CD4-positive, alpha-beta memory T cell (primary cell): Measurements from ENCODE around the gene CACNA1G. TPM values are rescaled to one million over a fixed set of nuclear protein-coding genes. Genes with fewer than 3 reads are reported as not detected.

Experiments used
- CTCF ChIA-PET: fragments of 350-600 bp; sonication (Branson Sonifier 250); formaldehyde crosslinking; loops from one replicate; lab custom pipeline; 2021; ENCODE audit warnings: inconsistent platforms; ENCODE audit not compliant: partially characterized antibody; lab: Charles Lee
- POLR2A ChIA-PET: fragments of 350-600 bp; sonication (Branson Sonifier 250); formaldehyde crosslinking; loops from one replicate; lab custom pipeline; 2021; ENCODE audit not compliant: partially characterized antibody; lab: Charles Lee
- DNase-seq, 5 donors: peaks; one replicate each; pipeline versions ENCODE4 v3.0.0 to v3.0.0-alpha.2; 2020 to 2022; ENCODE audit warnings: mixed read lengths in 1 of 5
- H3K27ac ChIP-seq: one replicate; pipeline ENCODE4 v1.7.0; 2013; ENCODE audit warnings: low read depth, low read length
- H3K27me3 ChIP-seq: 2 replicates; pipeline ENCODE4 v1.7.0; 2013; ENCODE audit warnings: mild to moderate bottlenecking, low read length, moderate library complexity; ENCODE audit not compliant: insufficient read depth
- H3K36me3 ChIP-seq: 2 replicates; pipeline ENCODE4 v1.7.0; 2013; ENCODE audit warnings: mild to moderate bottlenecking, low read length, moderate library complexity; ENCODE audit not compliant: insufficient read depth
- H3K4me1 ChIP-seq: 2 replicates; pipeline ENCODE4 v1.7.0; 2013; ENCODE audit warnings: mild to moderate bottlenecking, low read length, moderate library complexity; ENCODE audit not compliant: insufficient read depth
- H3K4me3 ChIP-seq, 2 donors: one replicate each; pipeline ENCODE4 v1.7.0; 2013; ENCODE audit warnings: low read length in 2 of 2, mild to moderate bottlenecking in 1 of 2
- H3K9me3 ChIP-seq, 2 donors: one replicate each; pipeline ENCODE4 v1.7.0; 2013; ENCODE audit warnings: low read length in 2 of 2, control low read depth in 1 of 2; ENCODE audit not compliant: control insufficient read depth in 1 of 2
- H3K27ac Mint-ChIP-seq, 7 donors: one replicate each; pipeline ENCODE4 v1.8.0; 2020 to 2021; ENCODE audit warnings: mixed read lengths in 7 of 7, mild to moderate bottlenecking in 6 of 7, inconsistent platforms in 3 of 7, moderate library complexity in 3 of 7
- H3K27me3 Mint-ChIP-seq, 2 donors: one replicate each; pipeline ENCODE4 v1.8.0; 2020 to 2021; ENCODE audit warnings: mixed read lengths in 2 of 2
- H3K36me3 Mint-ChIP-seq, 2 donors: one replicate each; pipeline ENCODE4 v1.8.0; 2020 to 2021; ENCODE audit warnings: mixed read lengths in 2 of 2, inconsistent platforms in 1 of 2, mild to moderate bottlenecking in 1 of 2
- H3K4me1 Mint-ChIP-seq, 4 donors: one replicate each; pipeline ENCODE4 v1.8.0; 2020 to 2021; ENCODE audit warnings: mixed read lengths in 4 of 4, mild to moderate bottlenecking in 1 of 4
- H3K4me3 Mint-ChIP-seq, 8 donors: one replicate each; pipeline ENCODE4 v1.8.0; 2020 to 2021; ENCODE audit warnings: mixed read lengths in 8 of 8, mild to moderate bottlenecking in 7 of 8, moderate library complexity in 6 of 8, inconsistent platforms in 3 of 8
- H3K9me3 Mint-ChIP-seq, 8 donors: one replicate each; pipeline ENCODE4 v1.8.0; 2020 to 2021; ENCODE audit warnings: mixed read lengths in 8 of 8, mild to moderate bottlenecking in 5 of 8, inconsistent platforms in 3 of 8, moderate library complexity in 1 of 8
- intact Hi-C: fragments of 100-400 bp; cut with micrococcal nuclease; formaldehyde crosslinking; loops from one replicate; pipeline ENCODE4 v1.15.1; 2023
- polyA plus RNA-seq, 2 donors: library from polyadenylated mRNA; unstranded; fragments of 300-500 nt; fragmentation: Illumina TruSeq; gene quantifications; one replicate each; pipeline ENCODE4 v1.2.3, GENCODE V29; 2021
- total RNA-seq, 2 experiments: library from RNA; stranded (reverse); gene quantifications; one replicate each; pipeline ENCODE4 v1.2.3, GENCODE V29; 2021

Gene CACNA1G
- total RNA-seq: not detected
- polyA plus RNA-seq: not detected

DNA sequence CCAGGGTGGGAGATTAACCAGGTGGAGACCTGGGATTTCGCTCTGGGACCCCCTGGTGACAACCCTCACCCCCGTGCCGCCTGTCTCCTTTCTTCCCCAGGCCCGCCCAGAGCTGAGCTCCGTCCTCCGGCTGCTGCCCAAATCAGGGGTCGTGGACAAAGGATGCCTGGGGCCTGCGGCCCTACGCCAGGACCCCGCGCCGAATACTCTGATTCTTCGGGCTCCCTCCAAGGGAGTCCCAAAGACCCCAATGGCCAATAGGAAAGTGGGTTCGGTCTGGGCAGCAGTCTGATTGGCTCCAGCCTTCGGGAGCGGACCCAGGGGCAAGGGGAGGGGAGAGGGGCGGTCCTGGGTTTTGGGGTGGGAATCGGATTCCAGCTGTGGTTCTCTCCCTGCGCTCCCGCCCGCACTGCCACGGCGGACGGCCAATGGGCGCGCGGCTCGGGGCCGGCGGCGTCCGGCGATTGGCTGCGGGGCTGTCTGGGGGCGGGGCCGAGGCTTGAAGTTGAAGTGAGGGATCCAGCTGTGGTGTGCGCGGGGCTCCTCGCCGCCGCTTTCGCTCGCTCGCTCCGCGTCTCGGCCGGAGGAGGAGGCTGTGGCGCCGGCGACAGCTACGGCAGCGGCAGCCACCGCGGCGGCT, at the start of gene CACNA1G:
TSS of gene CACNA1G (plus strand) at position 531 of the 640 bp plus-strand sequence. CDS start 745 bp downstream, outside the sequence.
- H3K4me1 Mint-ChIP-seq: peaks cover 10 to 42% (median 22%) of the 10 kb centered on the region in 4 donors
- H3K27me3 Mint-ChIP-seq: peaks cover 25 to 35% of the 10 kb centered on the region in 2 donors
- POLR2A ChIA-PET: interaction anchor here (0.7 to 2.6 kb wide), 7 partner anchors 10 to 306 kb away, joined by 3 to 11 read pairs (median 5); partner anchors contain the start of genes EME1, LUC7L3, MRPL27 and SPATA20
- no peaks in the 10 kb centered on the region for H3K36me3 Mint-ChIP-seq
- peak; percentile 80 to 87 (median 84) for DNase-seq
- Histone ChIP-seq H3K27ac (no peak within 1 kb of the TSS), H3K36me3 (no peaks in the 10 kb centered on the region), H3K27me3 (peaks cover 23% of the 10 kb centered on the region), H3K4me3 (peak within 1 kb of the TSS; percentile 29 to 62), H3K4me1 (peaks cover 34% of the 10 kb centered on the region), H3K9me3 (no peaks in the 10 kb centered on the region)
- CTCF ChIA-PET: no interaction called here
- intact Hi-C loops: loop anchor here (2.0 kb wide), 1 partner anchor 14 kb away; the partner anchor contains the start of gene SPATA20
- no peaks in the 10 kb centered on the region for H3K9me3 Mint-ChIP-seq
- peak within 1 kb of the TSS in 2 of 7 donors; percentile 22 to 72 for H3K27ac Mint-ChIP-seq
- peak within 1 kb of the TSS; percentile 74 to 87 (median 80) for H3K4me3 Mint-ChIP-seq

DNA sequence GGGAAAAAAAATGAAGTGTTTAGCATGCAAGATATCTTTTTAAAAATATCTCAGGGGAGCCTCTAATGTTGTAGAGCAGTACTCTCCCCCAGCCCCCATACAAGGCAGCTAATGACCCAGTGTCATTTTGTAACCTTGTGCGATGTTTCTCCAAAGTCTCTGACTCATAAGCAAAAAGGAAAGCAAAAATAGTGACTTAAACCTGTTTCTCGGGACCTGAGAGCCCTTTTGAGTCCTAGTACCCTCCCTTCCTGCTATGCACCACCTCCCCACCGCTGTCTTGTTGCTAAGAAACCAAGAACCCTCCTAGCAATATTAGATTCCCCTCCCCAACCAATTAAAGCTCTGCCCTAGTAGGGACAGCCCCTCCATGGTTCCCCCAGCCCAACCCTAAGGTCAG, 49.5 kb upstream of the CACNA1G start:
- ChIA-PET POLR2A (interaction anchor here (0.9 to 1.4 kb wide), 4 partner anchors 9 to 32 kb away, joined by 3 to 4 read pairs (median 4); no protein-coding TSS in a partner anchor), CTCF (interaction anchor here (1.0 to 1.3 kb wide), 3 partner anchors 8 to 32 kb away, joined by 3 to 7 read pairs (median 3); no protein-coding TSS in a partner anchor)
- intact Hi-C loops: no loop called here
- peaks cover 31% of the 10 kb centered on the region for H3K4me1 ChIP-seq
- no peak overlapping the region for H3K4me3 ChIP-seq
- H3K4me1 Mint-ChIP-seq: peaks cover 19 to 45% (median 32%) of the 10 kb centered on the region in 4 donors
- peak overlapping the region; percentile 30 to 90 (median 74) for H3K27ac Mint-ChIP-seq
- peak; percentile 41 to 79 (median 57) for DNase-seq
- no peaks in the 10 kb centered on the region for H3K36me3 ChIP-seq
- peak overlapping the region; percentile 13 for H3K27ac ChIP-seq
- H3K36me3 Mint-ChIP-seq: peaks cover 0 to 3% of the 10 kb centered on the region in 2 donors
- H3K27me3 Mint-ChIP-seq: no peaks in the 10 kb centered on the region
- no peaks in the 10 kb centered on the region for H3K27me3 ChIP-seq
- H3K4me3 Mint-ChIP-seq: peak overlapping the region; percentile 45 to 84 (median 69)
- no peaks in the 10 kb centered on the region for H3K9me3 ChIP-seq
- H3K9me3 Mint-ChIP-seq: no peaks in the 10 kb centered on the region

DNA sequence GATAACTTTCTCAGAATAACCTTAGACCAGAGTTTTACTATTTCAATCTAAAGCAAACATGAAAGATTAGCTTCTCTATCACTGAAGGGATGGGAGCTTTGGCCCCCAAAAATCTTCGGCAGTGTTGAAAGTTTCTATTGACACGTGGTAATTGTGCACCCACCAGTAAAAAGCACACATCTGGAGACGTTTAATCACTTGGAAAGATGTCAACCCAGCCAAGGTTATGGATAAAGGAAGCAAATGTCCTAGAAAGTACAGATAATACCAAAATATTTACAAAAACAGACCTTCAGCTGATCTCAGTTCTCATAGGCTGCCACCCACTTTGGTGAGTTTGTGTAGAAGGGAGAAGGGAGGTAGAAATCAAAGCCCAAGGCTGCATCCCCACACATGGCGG, 47.0 kb upstream of the CACNA1G start:
- ChIA-PET POLR2A (no interaction called here), CTCF (interaction anchor here (0.7 kb wide), 1 partner anchor 12 kb away, joined by 3 read pairs; no protein-coding TSS in a partner anchor)
- Mint-ChIP-seq H3K36me3 (peaks cover 0 to 3% of the 10 kb centered on the region in 2 donors), H3K9me3 (no peaks in the 10 kb centered on the region), H3K4me3 (no peak overlapping the region), H3K27me3 (no peaks in the 10 kb centered on the region), H3K4me1 (peaks cover 24 to 54% (median 39%) of the 10 kb centered on the region in 4 donors), H3K27ac (no peak overlapping the region)
- Histone ChIP-seq H3K4me1 (peaks cover 43% of the 10 kb centered on the region), H3K9me3 (no peaks in the 10 kb centered on the region), H3K27me3 (no peaks in the 10 kb centered on the region), H3K4me3 (no peak overlapping the region), H3K27ac (no peak overlapping the region), H3K36me3 (no peaks in the 10 kb centered on the region)
- intact Hi-C loops: no loop called here
- no peak for DNase-seq

DNA sequence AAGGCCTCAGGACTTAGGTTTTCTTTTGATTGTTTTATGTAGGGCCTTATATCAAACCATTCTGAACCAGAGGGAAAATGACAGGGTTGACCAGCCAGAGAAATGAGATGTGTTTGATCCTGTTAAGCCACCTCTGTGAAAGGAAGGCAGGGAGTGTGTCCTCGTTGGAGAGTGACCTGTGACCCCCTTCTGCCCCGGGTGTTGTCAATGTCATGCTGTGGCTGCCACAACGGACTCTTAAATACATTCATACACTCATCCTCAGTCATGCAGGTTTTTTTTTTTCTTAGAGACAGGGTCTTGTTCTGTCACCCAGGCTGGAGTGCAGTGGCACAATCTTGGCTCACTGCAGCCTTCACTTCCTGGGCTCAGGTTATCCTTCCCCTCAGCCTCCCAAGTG, 46.1 kb upstream of the CACNA1G start:
- Histone ChIP-seq H3K27me3 (no peaks in the 10 kb centered on the region), H3K36me3 (no peaks in the 10 kb centered on the region), H3K4me1 (peaks cover 36% of the 10 kb centered on the region), H3K9me3 (no peaks in the 10 kb centered on the region), H3K4me3 (no peak overlapping the region), H3K27ac (no peak overlapping the region)
- Mint-ChIP-seq H3K27ac (no peak overlapping the region), H3K36me3 (no peaks in the 10 kb centered on the region), H3K4me1 (peaks cover 18 to 45% (median 31%) of the 10 kb centered on the region in 4 donors), H3K27me3 (no peaks in the 10 kb centered on the region), H3K4me3 (no peak overlapping the region), H3K9me3 (no peaks in the 10 kb centered on the region)
- intact Hi-C loops: no loop called here
- ChIA-PET POLR2A (no interaction called here), CTCF (no interaction called here)
- DNase-seq: no peak

DNA sequence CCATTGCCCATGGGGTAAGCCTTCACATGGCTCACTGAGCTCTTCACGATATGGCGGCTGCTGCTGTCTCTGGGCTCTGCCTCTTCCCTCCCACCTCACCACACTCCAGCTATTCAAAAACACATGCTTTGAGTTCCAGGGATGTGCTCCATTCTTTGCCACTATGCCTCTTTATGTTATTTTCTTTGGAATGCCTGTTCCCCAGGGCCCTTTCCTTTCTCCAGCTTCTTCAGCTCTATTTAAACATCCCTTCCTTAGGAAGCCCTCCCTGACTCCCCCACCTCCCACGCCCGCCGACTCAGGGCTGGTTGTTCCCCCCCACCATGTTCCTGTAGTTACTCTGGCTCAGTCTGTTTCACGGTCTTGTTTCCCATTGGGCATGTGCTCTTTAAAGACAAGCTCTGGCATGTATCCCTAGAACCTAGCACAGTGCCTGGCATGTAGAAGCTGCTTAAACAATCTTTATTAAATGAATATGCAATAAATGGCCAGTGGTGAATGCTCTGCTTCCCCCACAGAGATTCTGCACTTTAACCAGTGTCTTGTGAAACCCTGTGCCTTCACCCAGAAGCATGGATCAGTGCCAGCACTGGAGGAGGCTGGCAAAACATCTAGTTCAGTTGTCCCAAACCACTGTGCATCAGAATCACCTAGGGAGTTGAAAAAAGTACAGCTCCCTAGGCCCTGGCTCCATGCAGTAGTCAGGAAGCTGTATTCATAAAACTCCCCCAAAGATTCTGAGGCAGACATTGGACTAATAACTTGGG, 45.4 kb upstream of the CACNA1G start:
- H3K36me3 ChIP-seq: no peaks in the 10 kb centered on the region
- no peaks in the 10 kb centered on the region for H3K36me3 Mint-ChIP-seq
- H3K27ac Mint-ChIP-seq: no peak overlapping the region
- H3K4me1 Mint-ChIP-seq: peaks cover 18 to 39% (median 27%) of the 10 kb centered on the region in 4 donors
- CTCF ChIA-PET: interaction anchor here (0.5 to 2.9 kb wide), 3 partner anchors 13 to 109 kb away, joined by 3 to 17 read pairs (median 3); no protein-coding TSS in a partner anchor
- no peaks in the 10 kb centered on the region for H3K9me3 Mint-ChIP-seq
- H3K4me3 Mint-ChIP-seq: no peak overlapping the region
- H3K27me3 ChIP-seq: no peaks in the 10 kb centered on the region
- no peak for DNase-seq
- intact Hi-C loops: no loop called here
- POLR2A ChIA-PET: no interaction called here
- no peaks in the 10 kb centered on the region for H3K9me3 ChIP-seq
- H3K27ac ChIP-seq: no peak overlapping the region
- peaks cover 30% of the 10 kb centered on the region for H3K4me1 ChIP-seq
- no peak overlapping the region for H3K4me3 ChIP-seq
- no peaks in the 10 kb centered on the region for H3K27me3 Mint-ChIP-seq

DNA sequence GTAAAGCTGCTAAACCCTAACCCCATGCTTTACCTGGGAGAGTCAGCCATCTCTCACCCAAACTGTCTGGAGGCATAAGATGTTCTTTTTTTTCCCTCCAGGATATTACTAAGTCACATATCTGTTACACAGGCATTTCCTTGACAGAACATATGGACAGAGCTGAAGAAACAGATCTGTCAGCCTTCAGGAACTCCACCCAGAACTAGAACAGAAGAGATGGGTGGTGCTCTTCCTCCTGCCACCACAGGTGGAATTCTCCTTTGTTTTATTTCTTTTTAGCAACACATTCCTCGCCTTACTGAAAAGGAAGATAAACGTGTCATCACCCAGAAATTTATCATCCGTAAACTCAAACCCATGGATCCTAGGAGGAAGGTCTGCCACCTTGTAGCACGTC, 43.5 kb upstream of the CACNA1G start:
- Mint-ChIP-seq H3K4me1 (peaks cover 6 to 23% (median 14%) of the 10 kb centered on the region in 4 donors), H3K4me3 (peak overlapping the region in 3 of 8 donors; percentile 32 to 71 (median 61))
- CTCF ChIA-PET: interaction anchor here (2.9 kb wide), 1 partner anchor 15 kb away, joined by 17 read pairs; no protein-coding TSS in a partner anchor

More for the DNA sequence above, 43.5 kb upstream of the CACNA1G start:
- Mint-ChIP-seq H3K9me3 (no peaks in the 10 kb centered on the region), H3K27ac (peak overlapping the region in 4 of 7 donors; percentile 13 to 72 (median 54)), H3K27me3 (no peaks in the 10 kb centered on the region), H3K36me3 (no peaks in the 10 kb centered on the region)
- H3K4me3 ChIP-seq: no peak overlapping the region
- DNase-seq: no peak
- peaks cover 16% of the 10 kb centered on the region for H3K4me1 ChIP-seq
- POLR2A ChIA-PET: no interaction called here
- intact Hi-C loops: no loop called here
- no peaks in the 10 kb centered on the region for H3K36me3 ChIP-seq
- no peaks in the 10 kb centered on the region for H3K9me3 ChIP-seq
- H3K27me3 ChIP-seq: no peaks in the 10 kb centered on the region
- no peak overlapping the region for H3K27ac ChIP-seq
